Measurements from ENCODE around the gene ARL6IP5.

The ARL6IP5 gene

GRCh38 chr3:69087030-69087791 is 2.5 kb downstream of the ARL6IP5 start:
- FAIRE-seq, result no peak

GRCh38 chr3:69088063-69088462 is 3.3 kb downstream of the ARL6IP5 start:
- no peak for FAIRE-seq

- no peak for FAIRE-seq
Measured at GRCh38 chr3:69090021-69090420, 5.3 kb downstream of the ARL6IP5 start.

- FAIRE-seq, result no peak
Measured at GRCh38 chr3:69091389-69092029, 6.8 kb downstream of the ARL6IP5 start.

- FAIRE-seq, result no peak
Measured at GRCh38 chr3:69092030-69092516, 7.3 kb downstream of the ARL6IP5 start.

- FAIRE-seq, result no peak
Measured at GRCh38 chr3:69094467-69095205, 9.9 kb downstream of the ARL6IP5 start.

- no peak for FAIRE-seq
Measured at GRCh38 chr3:69095636-69096035, 10.9 kb downstream of the ARL6IP5 start.

- no peak for FAIRE-seq
Measured at GRCh38 chr3:69096299-69096698, 11.6 kb downstream of the ARL6IP5 start.

GRCh38 chr3:69097407-69098086 is 12.8 kb downstream of the ARL6IP5 start:
- FAIRE-seq, result no peak

GRCh38 chr3:69099576-69099975 is 14.8 kb downstream of the ARL6IP5 start:
- FAIRE-seq, result no peak

GRCh38 chr3:69102384-69102783 is 17.6 kb downstream of the ARL6IP5 start:
- FAIRE-seq, result no peak

GRCh38 chr3:69103123-69103522 is 18.4 kb downstream of the ARL6IP5 start:
- FAIRE-seq, result no peak

GRCh38 chr3:69104586-69104985 is 19.8 kb downstream of the ARL6IP5 start:
- FAIRE-seq, result no peak

- FAIRE-seq, result peak; percentile 84
Measured at GRCh38 chr3:69105320-69105719, 20.6 kb downstream of the ARL6IP5 start.

GRCh38 chr3:69107841-69108240 is 23.1 kb downstream of the ARL6IP5 start:
- no peak for FAIRE-seq

GRCh38 chr3:69108811-69109210 is 24.1 kb downstream of the ARL6IP5 start:
- no peak for FAIRE-seq

GRCh38 chr3:69110941-69111546 is 26.3 kb downstream of the ARL6IP5 start:
- FAIRE-seq, result no peak

GRCh38 chr3:69113536-69113935 is 28.8 kb downstream of the ARL6IP5 start:
- FAIRE-seq, result no peak

GRCh38 chr3:69115731-69116130 is 31.0 kb downstream of the ARL6IP5 start:
- no peak for FAIRE-seq

- no peak for FAIRE-seq
Measured at GRCh38 chr3:69116162-69116561, 31.4 kb downstream of the ARL6IP5 start.

GRCh38 chr3:69116897-69117296 is 32.2 kb downstream of the ARL6IP5 start:
- FAIRE-seq, result no peak

GRCh38 chr3:69118555-69118954 is 33.8 kb downstream of the ARL6IP5 start:
- no peak for FAIRE-seq

GRCh38 chr3:69119138-69119537 is 34.4 kb downstream of the ARL6IP5 start:
- no peak for FAIRE-seq
